ENCODE measurements around the gene GRHPR.
"Not testable (repeated sequence)": the region's sequence is repeated elsewhere in the genome, so short reads cannot be mapped to it uniquely, and the experiment has no call there.

GRHPR gene

DNA sequence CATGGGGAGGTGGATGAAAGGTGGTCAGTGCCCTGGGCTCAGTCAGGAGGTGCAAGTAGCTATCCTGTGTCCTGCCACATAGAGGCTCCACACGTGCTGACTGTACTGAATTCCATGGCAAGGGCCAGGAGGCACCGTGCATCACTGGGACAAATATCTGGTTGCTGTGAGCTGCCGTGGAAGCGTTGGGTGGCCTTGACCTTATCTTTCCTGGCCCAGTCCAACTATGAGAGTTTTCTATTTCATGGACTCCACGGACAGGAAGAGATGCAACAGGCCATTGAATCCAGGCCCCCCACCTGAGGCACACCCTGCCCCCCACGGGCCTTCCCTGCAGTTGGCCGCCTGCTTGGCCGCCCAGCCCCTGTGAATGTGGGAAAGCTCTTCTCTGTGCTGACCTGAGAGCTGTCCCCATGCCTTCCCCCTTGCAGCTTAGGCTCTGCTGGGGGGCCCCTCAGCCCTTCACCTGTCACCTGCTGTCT lies 1.7 kb downstream of the GRHPR start:
- DNase-seq: no peak

DNA sequence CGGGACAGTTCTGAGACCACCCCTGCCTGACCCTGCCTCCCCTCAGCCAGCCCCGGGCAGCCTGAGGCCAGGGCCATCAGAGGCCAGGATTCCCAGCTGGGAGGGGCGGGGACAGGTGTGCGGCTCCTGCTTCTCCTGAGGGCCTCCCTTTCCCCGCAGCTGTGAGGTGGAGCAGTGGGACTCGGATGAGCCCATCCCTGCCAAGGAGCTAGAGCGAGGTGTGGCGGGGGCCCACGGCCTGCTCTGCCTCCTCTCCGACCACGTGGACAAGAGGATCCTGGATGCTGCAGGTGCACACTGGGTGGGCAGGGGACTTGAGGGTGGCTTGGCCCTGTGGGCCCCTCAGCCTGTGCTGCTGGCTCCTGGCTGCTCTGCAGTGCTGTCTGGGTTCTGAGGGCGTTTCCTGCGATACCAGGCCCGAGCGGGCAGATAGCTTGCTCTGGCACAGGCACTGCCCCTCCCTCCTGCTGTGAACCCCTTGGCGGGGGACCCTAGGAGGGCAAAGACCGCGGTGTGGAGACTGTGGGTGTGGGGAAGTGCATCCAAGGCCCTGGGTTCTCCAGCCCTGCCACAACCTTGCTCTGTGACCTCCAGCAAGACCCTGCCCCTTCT lies 2.3 kb downstream of the GRHPR start:
- DNase-seq: no peak

DNA sequence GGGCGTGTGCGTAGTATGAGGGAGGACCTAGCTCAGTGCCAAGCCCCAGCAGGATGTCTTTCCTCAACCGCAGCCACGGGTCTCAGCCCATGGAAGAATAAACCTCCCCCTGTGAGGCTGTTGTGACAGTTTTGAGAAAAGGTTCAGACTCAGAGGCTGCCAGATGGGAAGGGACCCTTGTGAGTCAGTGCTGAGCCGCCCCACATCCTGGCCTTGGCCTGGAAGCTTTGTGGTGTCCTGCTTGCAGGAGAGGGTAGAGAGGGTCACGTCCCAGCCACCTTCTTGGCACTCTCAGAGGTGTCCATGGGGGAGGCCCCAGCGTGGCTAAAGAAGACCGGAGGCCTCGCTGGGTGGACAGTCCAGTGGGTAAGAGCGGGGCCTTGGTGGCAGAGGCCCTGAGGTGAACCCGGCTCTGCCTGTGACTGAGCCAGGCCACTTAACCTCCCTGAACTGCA lies 2.8 kb downstream of the GRHPR start:
- no peak for DNase-seq

DNA sequence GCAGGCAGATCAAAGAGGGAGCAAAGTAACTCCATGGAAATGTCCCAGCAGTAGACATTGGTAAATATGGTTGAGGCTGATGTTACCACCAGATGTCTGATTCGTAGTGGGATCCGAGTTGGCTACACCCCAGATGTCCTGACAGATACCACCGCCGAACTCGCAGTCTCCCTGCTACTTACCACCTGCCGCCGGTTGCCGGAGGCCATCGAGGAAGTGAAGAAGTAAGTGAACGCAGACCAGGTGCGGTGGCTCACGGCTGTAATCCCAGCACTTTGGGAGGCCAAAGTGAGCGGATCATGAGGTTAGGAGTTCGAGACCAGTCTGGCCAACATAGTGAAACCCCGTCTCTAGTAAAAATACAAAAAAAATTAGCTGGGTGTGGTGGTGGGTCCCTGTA lies 3.9 kb downstream of the GRHPR start:
- not testable (repeated sequence) for DNase-seq

DNA sequence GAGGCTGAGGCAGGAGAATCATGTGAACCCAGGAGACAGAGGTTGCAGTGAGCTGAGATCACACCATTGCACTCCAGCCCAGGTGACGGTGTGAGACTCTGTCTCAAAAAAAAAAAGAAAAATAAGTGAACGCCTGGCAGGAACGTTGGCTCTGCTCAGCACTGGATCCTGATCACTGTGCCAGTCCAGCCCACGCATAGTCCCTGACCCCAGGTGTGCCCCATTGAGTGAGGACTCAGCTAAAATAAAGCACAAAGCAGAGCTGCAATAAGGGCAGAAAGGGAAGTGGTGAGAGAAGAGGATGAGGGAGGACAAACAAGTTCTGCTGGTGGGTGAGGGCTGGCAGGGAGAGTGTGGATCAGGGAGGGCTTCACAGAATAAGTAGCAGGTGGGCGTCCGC lies 4.3 kb downstream of the GRHPR start:
- no peak for DNase-seq

DNA sequence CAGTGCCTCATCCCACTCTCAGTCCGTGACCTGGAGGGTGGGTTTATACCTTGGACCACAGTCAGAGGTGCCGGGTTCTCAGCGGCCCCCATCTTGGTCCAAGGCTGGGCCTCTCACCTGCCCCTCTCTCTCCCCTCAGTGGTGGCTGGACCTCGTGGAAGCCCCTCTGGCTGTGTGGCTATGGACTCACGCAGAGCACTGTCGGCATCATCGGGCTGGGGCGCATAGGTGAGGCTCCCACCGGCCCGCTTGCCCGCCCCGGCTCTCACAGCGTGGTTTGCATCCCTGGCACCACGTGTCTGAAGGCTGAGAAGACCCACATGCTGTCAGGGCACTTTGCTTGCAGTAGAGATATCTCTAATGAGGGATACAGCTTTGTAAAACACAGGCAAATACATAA lies 5.8 kb downstream of the GRHPR start:
- DNase-seq: no peak

DNA sequence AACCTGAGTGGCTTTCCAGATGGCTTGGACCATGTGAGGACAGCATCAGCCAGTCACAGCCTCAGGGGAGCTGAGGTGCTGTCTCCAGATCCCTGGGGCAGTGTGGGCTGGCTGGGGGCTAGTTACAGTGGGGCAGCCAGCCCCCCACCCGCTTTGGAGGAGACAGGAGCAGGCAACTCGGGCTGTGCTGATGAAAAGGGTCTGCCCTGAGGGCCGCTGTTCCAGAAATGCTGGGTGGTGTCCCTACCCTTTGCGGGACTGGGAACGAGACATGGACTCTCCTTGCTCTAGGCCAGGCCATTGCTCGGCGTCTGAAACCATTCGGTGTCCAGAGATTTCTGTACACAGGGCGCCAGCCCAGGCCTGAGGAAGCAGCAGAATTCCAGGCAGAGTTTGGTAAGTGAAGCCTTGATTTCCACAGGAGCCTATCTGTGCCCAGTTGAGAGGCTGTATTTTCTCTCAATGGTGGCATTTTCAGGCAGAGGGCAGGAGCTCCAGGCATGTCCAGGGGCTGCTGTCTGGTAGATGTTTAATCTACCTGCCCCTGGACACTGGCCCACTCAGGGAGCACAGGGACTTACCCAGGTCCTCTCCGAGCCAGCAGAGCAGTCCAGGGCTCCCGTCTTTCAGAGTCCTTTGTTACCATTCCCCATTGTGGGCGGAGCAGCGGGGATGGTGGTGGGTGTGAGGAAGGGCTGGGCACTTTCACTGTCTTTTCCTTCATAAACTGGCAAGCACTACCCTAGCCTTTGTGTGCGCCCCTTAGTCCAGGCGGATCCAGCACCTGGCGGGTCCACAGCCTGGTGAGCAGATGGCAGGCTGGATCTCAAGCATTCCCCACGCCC lies 7.2 kb downstream of the GRHPR start:
- DNase-seq: no peak

DNA sequence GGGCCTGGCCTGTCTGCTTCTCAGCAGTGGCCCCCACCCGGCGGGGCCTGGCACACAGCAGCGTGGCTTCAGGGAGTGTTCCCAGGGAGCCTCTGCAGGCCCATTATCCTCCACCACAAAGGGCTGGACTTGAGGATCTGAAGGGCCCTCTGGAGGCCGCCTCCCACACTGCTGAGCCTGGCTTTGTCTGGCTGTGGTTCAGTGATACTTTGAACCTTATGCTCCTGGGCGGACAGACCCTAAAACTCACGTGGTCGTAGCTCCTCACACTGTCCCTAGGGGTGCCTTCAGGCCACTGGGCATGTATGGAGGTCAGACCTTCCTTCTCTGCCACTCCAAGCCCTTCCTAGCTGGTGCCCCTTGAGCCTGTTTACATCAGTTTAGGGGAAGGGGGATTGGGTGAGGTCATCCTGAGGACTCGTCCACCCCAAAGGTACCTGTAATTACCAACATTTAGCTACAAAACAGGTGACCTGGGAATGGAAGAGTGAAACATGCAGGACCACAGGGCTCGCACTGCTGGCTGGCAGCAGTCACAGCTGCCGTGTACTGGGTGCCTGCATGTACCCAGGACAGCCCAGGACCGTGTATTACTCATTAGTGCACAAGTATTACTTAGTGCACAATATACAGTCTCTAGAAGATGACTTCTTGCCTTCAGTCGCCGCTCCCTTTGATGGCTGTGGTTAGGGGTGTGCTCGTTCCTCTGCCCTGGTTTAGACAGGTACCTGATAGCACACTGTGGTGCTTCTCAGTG lies 8.5 kb downstream of the GRHPR start:
- no peak for DNase-seq

DNA sequence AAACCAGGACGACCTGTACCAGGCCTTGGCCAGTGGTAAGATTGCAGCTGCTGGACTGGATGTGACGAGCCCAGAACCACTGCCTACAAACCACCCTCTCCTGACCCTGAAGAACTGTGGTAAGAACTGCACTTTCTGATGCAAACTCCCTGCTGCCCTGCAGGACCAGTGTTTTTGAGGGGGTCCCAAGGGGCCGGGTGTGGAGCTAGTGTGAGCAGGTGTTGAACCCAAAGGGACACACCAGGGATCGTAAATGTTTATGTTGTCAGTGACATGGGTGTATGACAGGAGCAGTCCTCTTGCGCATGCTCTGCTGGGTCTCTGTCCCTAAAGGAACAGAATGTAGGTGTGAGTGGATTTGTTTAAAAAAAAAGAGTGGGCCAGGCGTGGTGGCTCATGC lies 9.5 kb downstream of the GRHPR start:
- DNase-seq: no peak

DNA sequence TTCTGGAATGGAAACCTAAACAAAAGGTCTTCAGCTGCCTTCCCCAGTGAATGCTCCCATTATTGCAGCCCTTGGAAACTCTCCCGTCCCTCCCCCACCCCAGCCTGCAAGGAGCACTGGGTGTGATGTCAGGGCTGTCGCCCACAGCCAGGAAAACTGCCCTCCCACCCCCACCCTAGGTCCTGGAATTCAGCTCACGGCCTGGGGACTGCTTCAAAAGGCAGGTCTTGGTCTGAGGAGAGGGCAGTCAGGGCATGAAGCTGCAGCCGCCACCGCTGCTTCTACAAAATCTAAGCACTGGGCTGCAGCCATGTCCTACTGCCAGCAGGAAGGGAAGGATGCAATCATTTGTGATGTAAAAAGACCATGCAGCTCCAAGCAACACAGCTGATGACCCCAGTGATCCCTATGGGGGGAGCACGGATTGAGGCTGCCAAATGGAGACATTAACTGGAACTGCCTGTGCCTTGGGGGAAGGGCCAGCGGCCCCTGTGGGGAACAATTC lies 11.4 kb downstream of the GRHPR start:
- DNase-seq: no peak

DNA sequence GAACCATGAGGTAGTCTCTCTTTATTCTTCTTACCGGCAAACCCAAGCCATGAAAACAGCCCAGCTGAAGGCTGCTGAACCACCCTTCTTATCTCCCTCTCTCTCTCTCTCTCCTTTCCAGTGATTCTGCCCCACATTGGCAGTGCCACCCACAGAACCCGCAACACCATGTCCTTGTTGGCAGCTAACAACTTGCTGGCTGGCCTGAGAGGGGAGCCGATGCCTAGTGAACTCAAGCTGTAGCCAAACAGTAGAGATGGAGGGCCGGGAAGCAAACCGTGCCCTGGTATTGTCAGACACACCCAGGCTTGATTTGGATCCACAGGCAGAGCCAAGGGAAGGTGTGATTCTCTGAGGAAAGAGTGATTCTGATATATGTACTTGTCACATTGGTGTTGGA lies 14.0 kb downstream of the GRHPR start:
- DNase-seq: no peak

DNA sequence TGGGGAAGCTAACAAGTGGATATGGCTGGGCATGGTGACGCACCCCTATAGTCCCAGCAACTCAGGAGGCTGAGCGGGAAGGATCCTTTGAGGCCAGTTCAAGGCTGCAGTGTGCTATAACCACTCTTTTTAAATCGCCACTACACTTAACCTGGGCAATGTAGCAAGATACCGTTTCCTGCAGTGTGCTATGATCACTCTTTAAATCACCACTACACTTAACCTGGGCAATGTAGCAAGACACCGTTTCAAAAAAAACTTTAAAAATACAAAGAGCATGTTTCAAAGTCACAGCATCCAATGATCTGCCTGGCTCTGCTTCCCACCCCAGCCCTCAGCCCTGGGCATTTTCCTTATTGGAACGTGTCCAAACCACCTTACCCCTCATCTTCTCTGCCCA lies 14.5 kb downstream of the GRHPR start:
- no peak for DNase-seq

DNA sequence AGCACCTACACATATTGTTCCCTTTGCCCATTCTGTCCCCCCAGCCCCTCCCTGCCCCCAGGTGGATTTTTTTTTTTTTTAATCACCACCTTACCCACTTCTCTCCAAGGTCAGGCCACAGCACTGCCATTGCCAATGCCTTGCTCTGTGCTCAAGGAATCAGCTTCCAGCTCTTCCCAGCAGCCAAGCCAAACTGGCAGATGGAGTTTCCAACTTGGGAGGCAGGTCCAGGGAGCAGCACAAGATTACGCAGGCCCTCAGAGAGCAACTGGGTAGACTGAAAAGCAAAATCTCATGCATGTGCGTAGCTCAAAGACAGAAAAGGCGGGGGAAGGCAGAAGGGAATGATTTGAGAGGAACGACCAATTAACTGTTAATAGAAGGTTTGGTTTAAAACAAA lies 15.1 kb downstream of the GRHPR start:
- no peak for DNase-seq

DNA sequence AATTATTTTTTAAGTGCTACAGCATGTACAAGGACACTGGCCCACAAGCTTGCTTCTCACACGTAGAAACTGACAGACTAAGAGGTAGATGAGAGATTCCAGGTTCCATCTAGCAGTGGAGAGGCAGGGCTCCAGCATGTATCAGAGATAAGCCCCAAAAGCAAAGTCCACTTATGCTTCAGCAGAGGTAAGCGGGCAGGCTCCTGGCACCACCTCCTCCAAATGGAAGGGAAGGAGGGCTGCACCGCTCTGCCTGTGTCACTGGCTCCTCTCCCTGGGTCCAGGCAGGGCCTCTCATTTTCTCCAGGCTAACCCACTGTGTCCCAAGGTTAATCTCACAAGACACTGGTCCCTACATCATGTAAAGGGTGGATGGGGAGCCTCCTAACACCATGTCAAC lies 15.9 kb downstream of the GRHPR start:
- DNase-seq: no peak

DNA sequence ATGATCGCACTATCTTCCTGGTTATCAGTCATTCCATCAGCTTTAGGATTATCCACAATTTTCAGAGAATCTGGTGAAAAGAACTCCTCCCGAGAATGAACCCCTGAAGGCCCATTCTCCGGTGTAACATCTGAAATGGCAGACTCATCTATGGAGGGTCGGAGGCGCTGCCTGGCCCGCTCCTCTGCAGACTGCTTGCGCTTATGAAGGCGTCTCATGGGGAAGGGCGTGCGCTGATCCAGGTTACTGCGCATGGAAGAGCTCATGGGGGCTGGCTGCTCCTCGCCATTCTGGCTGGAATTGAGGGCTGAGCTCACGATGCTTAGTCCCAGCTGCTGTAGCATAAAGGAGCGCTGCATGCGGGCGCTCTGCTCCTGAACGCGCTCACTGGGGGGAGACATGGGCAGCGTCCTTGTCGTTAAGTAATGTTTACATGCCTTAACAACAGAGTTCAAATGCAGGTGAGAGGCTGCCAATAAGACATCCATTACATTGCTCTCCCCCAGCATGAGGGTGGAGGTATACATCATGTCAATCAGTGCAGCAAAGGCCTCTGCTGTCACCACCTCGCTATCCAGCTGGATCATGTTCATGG lies 19.4 kb downstream of the GRHPR start:
- no peak for DNase-seq

DNA sequence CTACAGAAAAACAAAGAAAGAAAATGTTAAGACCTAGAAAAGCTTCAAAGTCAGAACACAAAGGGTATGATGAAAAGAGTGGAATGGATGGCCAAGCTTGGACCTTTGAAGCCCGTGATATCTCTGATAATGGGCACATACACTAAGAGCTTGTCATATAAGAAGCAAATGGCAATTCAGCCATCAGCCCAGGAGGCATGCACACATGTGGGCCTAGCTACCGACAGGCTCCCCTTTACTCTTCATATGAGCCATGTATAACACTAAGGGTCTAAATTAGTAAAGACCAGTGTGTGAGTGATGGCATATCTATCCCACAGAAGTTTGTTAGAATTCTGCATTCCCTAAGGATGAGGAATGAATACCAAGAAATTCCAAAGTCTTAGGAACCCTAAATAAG lies 20.1 kb downstream of the GRHPR start:
- no peak for DNase-seq

DNA sequence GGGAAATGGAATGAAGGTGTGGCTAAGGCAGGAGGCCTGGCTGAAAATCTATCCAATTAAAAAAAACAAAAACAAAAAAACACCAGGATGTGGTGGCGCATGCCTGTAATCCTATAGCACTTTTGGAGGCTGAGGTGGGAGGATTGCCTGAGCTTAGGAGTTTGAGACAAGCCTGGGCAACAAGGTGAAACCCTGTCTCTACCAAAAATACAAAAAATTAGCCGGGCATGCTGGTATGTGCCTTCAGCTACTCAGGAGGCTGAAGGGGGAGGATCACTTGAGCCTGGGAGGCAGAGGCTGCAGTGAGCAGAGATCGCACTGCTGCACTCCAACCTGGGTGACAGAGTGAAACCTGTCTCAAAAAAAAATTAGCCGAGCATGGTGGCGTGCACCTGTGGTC lies 21.1 kb downstream of the GRHPR start:
- no peak for DNase-seq

DNA sequence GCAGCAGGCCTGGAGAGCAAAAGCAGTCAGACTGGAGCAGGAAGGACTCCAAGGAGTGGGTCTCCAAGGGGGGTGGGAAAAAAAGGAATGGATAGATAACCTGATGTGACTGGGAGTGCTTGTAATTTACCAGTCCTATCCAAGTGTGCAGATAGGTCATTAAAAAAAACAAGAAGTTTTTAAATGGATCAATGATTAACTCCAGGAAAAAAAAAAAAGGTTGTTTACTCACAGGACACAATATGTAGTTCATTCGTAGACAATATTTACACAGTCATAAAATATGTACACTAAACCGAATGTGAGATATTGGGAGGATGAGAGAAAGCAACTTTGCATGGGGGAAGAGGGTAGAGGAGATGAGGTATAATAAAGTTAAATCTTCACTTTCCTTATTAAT lies 22.4 kb downstream of the GRHPR start:
- DNase-seq: no peak

DNA sequence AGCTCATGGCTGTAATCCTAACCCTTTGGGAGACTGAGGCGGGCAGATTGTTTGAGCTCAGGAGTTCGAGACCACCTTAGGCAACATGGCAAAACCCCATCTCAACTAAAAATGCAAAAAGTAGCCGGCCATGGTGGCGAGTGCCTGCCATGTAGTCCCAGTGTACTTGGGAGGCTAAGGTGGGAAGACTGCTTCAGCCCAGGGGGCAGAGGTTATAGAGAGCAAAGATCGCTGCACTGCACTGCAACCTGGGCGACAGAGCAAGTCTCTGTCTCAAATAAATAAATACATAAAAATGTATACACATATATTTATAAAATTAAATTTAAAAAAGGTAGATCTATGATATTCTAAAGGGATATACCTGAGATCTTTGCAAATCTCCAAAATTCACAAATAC lies 23.3 kb downstream of the GRHPR start:
- no peak for DNase-seq

DNA sequence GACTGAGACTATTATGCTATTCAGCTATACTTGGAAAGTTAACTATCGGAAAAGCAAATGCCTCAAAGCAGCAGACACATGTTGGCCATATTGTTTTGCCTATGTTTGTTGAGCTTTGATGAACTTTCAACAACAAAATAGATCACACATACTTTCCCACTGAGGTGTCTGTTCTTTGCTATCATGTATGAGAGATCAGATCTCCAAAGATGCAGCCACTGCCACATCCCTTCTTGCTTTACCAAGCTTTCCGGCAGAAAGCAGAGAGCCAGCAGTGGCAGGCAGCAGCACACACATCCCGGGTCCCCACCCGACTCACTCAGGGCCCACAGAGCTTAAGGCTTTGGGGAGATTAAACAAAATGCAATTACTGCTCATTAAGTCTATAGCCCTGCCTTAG lies 23.9 kb downstream of the GRHPR start:
- DNase-seq: no peak

DNA sequence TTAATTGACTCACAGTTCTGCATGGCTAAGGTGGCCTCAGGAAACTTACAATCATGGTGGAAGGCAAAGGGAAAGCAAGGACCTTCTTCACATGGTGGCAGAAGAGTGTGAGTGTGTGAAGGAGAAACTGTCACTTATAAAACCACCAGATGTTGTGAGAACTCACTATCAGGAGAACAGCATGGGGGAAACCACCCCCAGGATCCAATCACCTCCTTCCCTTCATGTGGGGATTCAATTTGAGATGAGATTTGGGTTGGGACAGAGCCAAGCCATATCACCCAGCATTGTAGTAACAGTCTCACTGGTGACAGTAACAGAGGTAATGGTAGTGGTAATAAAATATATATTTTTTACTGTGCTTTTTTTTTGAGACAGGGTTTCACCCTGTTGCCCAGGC lies 24.6 kb downstream of the GRHPR start:
- DNase-seq: no peak

DNA sequence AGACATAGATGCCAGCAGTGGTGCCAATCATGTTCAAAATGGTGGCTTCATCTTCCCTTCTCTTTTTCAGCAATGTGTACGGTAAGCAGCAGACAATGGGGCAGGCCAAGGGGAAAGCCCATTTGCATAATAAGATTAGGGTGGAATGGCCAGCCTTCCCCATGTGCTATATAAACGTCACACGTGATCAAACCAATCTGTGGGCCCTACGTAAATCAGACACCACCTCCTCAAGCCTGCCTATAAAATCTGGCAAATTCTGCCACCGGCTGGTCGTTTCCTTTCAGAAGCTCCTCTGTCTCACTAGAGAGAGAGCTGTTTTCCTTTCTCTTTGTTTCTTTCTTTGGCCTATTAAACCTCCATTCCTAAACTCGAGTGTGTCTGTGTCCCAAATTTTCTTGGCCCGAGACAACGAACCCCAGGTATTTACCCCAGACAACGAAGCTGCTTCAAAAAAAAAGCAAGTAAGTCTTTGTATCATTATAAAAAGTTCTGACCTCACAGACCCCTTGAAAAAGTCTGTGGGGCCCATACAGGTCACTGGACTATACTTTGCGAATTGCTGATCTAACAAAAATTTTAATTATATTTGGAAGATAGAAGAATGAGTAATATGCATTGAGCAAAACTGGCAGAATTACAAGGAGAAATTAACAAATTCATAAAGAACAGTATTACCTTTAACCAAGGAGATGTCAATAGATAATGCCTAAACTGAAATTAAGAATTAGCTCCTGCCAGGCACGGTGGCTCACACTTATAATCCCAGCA lies 27.6 kb downstream of the GRHPR start:
- DNase-seq: no peak
